HCT116 (cell line): ENCODE results near the gene HEPACAM2. TPM values are rescaled to one million over a fixed set of nuclear protein-coding genes. Genes with fewer than 3 reads are reported as not detected.

Experiments used
- ATAC-seq: fragments of 200-7000 bp; cut with Tn5 transposase; 2 replicates; pipeline ENCODE4 v1.9.1; 2020; ENCODE audit warnings: mild to moderate bottlenecking, moderate library complexity
- BruUV-seq: library from RNA; stranded (reverse); fragments of 400-500 nt; replicated peaks from 2 replicates; lab custom pipeline; 2021; lab: Mats Ljungman, UMichigan
- CTCF ChIA-PET: fragments of 300-600 bp; sonication (Branson Sonifier 250); formaldehyde crosslinking; loops from one replicate; lab custom pipeline; 2021; ENCODE audit warnings: antibody characterized with exemption; lab: Charles Lee
- POLR2A ChIA-PET: fragments of 300-600, 350-600 bp; sonication (Branson Sonifier 250); formaldehyde crosslinking; loops from one replicate; lab custom pipeline; 2021; ENCODE audit warnings: antibody characterized with exemption; lab: Charles Lee
- RAD21 ChIA-PET, 2 experiments: fragments of 300-600 bp; sonication (Branson Sonifier 250); formaldehyde crosslinking; loops; one replicate each; lab custom pipeline; 2023; ENCODE audit warnings: low total read pairs in 2 of 2; ENCODE audit not compliant: uncharacterized antibody in 2 of 2, unreplicated experiment in 2 of 2, low non-redundant PET in 1 of 2; lab: Charles Lee
- DNase-seq: peaks from one replicate; pipeline ENCODE4 v3.0.0-alpha.2; 2010; ENCODE audit warnings: low read depth, low spot score
- H2AFZ ChIP-seq: fragments of 200-600 bp; shearing (Covaris generic), sonication (generic); 2 replicates; pipeline ENCODE4 v1.6.1; 2017; ENCODE audit warnings: low read depth, mixed run types, mixed read lengths, antibody characterized with exemption, low read length; ENCODE audit not compliant: poor library complexity, severe bottlenecking
- H3K27ac ChIP-seq: 2 replicates; pipeline ENCODE4 v1.5.1; 2012; ENCODE audit warnings: low read depth, low read length
- H3K27me3 ChIP-seq: fragments of 200-600 bp; sonication (generic); 2 replicates; pipeline ENCODE4 v1.6.1; 2016; ENCODE audit warnings: mixed run types, low read length, mixed read lengths; ENCODE audit not compliant: insufficient read depth
- H3K36me3 ChIP-seq, 2 experiments: fragments of 200-500 bp in 1 of 2; fragments of 200-600 bp in 1 of 2; sonication (Bioruptor generic) in 1 of 2; sonication (generic) in 1 of 2; 2 replicates each; pipeline versions ENCODE4 v1.5.1 to v1.6.1; 2014 to 2016; ENCODE audit warnings: low read length in 2 of 2, inconsistent platforms in 1 of 2, mixed read lengths in 1 of 2, mixed run types in 1 of 2; ENCODE audit not compliant: insufficient read depth in 2 of 2, control insufficient read depth in 1 of 2
- H3K4me1 ChIP-seq, 2 experiments: fragments of 200-600 bp in 1 of 2; sonication (generic) in 1 of 2; 2 replicates each; pipeline versions ENCODE4 v1.5.1 to v1.6.1; 2012 to 2017; ENCODE audit warnings: low read length in 2 of 2, inconsistent platforms in 1 of 2, mild to moderate bottlenecking in 1 of 2, mixed read lengths in 1 of 2, mixed run types in 1 of 2, moderate library complexity in 1 of 2; ENCODE audit not compliant: insufficient read depth in 2 of 2, control insufficient read depth in 1 of 2
- H3K4me2 ChIP-seq: fragments of 200-600 bp; sonication (generic); 2 replicates; pipeline ENCODE4 v1.6.1; 2017; ENCODE audit warnings: mixed run types, low read length, mixed read lengths
- H3K4me3 ChIP-seq, 2 experiments: fragments of 200-600 bp in 1 of 2; sonication (generic) in 1 of 2; replicated peaks in 1 of 2; 2 replicates each; pipeline ENCODE4 v1.5.1; 2011 to 2016; ENCODE audit warnings: low read length in 2 of 2, control low read depth in 1 of 2, low read depth in 1 of 2, mild to moderate bottlenecking in 1 of 2, mixed read lengths in 1 of 2, mixed run types in 1 of 2
- H3K79me2 ChIP-seq: fragments of 200-600 bp; sonication (generic); 2 replicates; pipeline ENCODE4 v1.6.1; 2017; ENCODE audit warnings: mild to moderate bottlenecking, mixed run types, low read length, moderate library complexity, mixed read lengths; ENCODE audit not compliant: insufficient read depth
- H3K9ac ChIP-seq: fragments of 200-600 bp; sonication (generic); 2 replicates; pipeline ENCODE4 v1.6.1; 2016; ENCODE audit warnings: low read length, mixed read lengths
- H3K9me2 ChIP-seq: fragments of 200-600 bp; sonication (generic), shearing (Covaris generic); 2 replicates; pipeline ENCODE4 v1.6.1; 2017; ENCODE audit warnings: mixed run types, mild to moderate bottlenecking, moderate library complexity; ENCODE audit not compliant: insufficient read depth
- H3K9me3 ChIP-seq, 2 experiments: fragments of 200-500 bp in 1 of 2; fragments of 200-600 bp in 1 of 2; sonication (Bioruptor generic) in 1 of 2; sonication (generic) in 1 of 2; 2 replicates each; pipeline ENCODE4 v1.6.1; 2014 to 2017; ENCODE audit warnings: low read length in 2 of 2, mixed read lengths in 2 of 2, inconsistent platforms in 1 of 2, low read depth in 1 of 2, mild to moderate bottlenecking in 1 of 2, mixed run types in 1 of 2, moderate library complexity in 1 of 2; ENCODE audit not compliant: control insufficient read depth in 1 of 2, insufficient read depth in 1 of 2
- H4K20me1 ChIP-seq: fragments of 200-600 bp; sonication (generic), shearing (Covaris generic); 2 replicates; pipeline ENCODE4 v1.6.1; 2017; ENCODE audit warnings: mixed run types, mild to moderate bottlenecking, moderate library complexity; ENCODE audit not compliant: insufficient read depth
- CBX3 ChIP-seq: IDR thresholded peaks from 2 replicates; pipeline ENCODE4 v1.6.1; 2012; ENCODE audit warnings: low read depth
- CEBPB ChIP-seq: IDR thresholded peaks from 2 replicates; pipeline ENCODE4 v1.6.1; 2012; ENCODE audit warnings: low read depth
- EGR1 ChIP-seq: IDR thresholded peaks from 2 replicates; pipeline ENCODE4 v1.6.1; 2012; ENCODE audit warnings: low read depth
- ELF1 ChIP-seq: IDR thresholded peaks from 2 replicates; pipeline ENCODE4 v1.6.1; 2012; ENCODE audit warnings: low read depth, borderline replicate concordance
- EZH2 ChIP-seq: fragments of 200-600 bp; sonication (generic); IDR thresholded peaks from 2 replicates; pipeline ENCODE4 v1.6.1; 2017; ENCODE audit warnings: antibody characterized with exemption, mixed run types
- EZH2phosphoT487 ChIP-seq: fragments of 200-600 bp; IDR thresholded peaks from 2 replicates; pipeline ENCODE4 v1.6.1; 2018; ENCODE audit warnings: antibody characterized with exemption, borderline replicate concordance
- FOSL1 ChIP-seq: IDR thresholded peaks from 2 replicates; pipeline ENCODE4 v1.6.1; 2012; ENCODE audit warnings: low read depth
- MAX ChIP-seq: IDR thresholded peaks from 2 replicates; pipeline ENCODE4 v1.6.1; 2012
- POLR2AphosphoS5 ChIP-seq: IDR thresholded peaks from 2 replicates; pipeline ENCODE4 v1.6.1; 2011; ENCODE audit warnings: mild to moderate bottlenecking, low read depth, low read length, moderate library complexity
- SIN3A ChIP-seq: IDR thresholded peaks from 2 replicates; pipeline ENCODE4 v1.6.1; 2012; ENCODE audit warnings: low read depth
- SP1 ChIP-seq: IDR thresholded peaks from 2 replicates; pipeline ENCODE4 v1.6.1; 2012; ENCODE audit warnings: low read depth
- TCF7L2 ChIP-seq: IDR thresholded peaks from 2 replicates; pipeline ENCODE4 v1.7.0; 2011; ENCODE audit warnings: borderline replicate concordance, inconsistent platforms; ENCODE audit not compliant: insufficient read depth, insufficient read length; ENCODE audit errors: extremely low read depth
- YY1 ChIP-seq: IDR thresholded peaks from 2 replicates; pipeline ENCODE4 v1.6.1; 2011; ENCODE audit warnings: low read length, low read depth, moderate library complexity, mild to moderate bottlenecking; ENCODE audit not compliant: insufficient replicate concordance; ENCODE audit errors: extremely low read depth
- ZFX ChIP-seq: fragments of 450-650 bp; IDR thresholded peaks from 2 replicates; pipeline ENCODE4 v1.6.1; 2017
- ZNF274 ChIP-seq: fragments of 200-500 bp; sonication (Bioruptor generic); IDR thresholded peaks from 2 replicates; pipeline ENCODE4 v1.6.1; 2014; ENCODE audit warnings: mild to moderate bottlenecking, low read depth, low read length, inconsistent platforms
- intact Hi-C: fragments of 100-400 bp; cut with micrococcal nuclease; formaldehyde crosslinking; loops from 2 replicates; pipeline ENCODE4 v1.10.0; 2022
- total RNA-seq: library from RNA; stranded (reverse); gene quantifications from one replicate; pipeline ENCODE4 v1.2.1, GENCODE V29; 2021; ENCODE audit not compliant: unreplicated experiment
- TF ChIP-seq, protein P1 (sequence below): IDR thresholded peaks from 2 replicates; pipeline ENCODE4 v1.6.1; 2012; ENCODE audit warnings: low read depth

HEPACAM2 gene
- total RNA-seq, 1 experiment from 2014 or later = not detected

DNA sequence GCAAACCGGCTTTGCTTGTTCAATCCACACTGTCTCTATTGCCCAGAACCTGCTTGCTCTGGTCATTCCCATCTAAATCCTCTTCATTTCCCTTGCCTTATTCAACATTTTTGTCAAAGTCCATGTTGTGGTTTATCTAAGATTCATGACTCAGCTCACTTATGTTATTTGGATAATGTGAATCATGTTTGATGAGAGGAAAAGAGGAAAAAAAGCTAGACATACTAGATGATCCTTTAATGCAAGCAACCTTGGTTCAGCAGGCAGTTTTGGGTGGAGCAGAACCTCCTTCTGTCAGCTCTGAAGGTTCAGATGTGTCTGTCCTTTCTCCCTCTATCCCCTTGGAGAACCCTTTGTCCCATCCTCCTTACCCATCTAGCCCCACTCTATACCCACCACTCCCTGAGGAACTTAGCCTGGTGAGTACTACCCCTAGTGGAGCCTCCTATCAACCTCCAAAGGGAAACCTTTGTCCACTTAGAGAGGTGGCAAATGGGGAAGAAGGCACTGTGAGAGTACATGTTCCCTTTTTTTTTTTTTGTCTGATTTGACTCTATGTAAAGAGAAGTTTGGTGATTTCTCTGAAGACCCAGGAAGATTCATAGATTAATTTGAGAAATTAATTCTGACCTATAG, 76.0 kb downstream of the HEPACAM2 start:
- no peaks in the 10 kb centered on the region for H3K9me3 ChIP-seq
- no peak overlapping the region for H3K27ac ChIP-seq
- no peaks in the 10 kb centered on the region; the same call in none of the 2 replicates for H3K9me2 ChIP-seq
- TF ChIP-seq EZH2 (no peak), FOSL1 (no peak), POLR2AphosphoS5 (no peak), SP1 (no peak), ZNF274 (no peak), CBX3 (no peak), EZH2phosphoT487 (no peak), EGR1 (no peak), SIN3A (no peak), TCF7L2 (no peak), MAX (no peak), ZFX (no peak)
- TF ChIP-seq, all 23 proteins: peak for 0
- no peaks in the 10 kb centered on the region for H3K4me1 ChIP-seq
- no peaks in the 10 kb centered on the region for H4K20me1 ChIP-seq
- DNase-seq (no peak), ATAC-seq (no peak; the same call in 1 of the 2 replicates)
- intact Hi-C loops = no loop called here
- no peaks in the 10 kb centered on the region for H3K36me3 ChIP-seq
- H3K27me3 ChIP-seq = no peaks in the 10 kb centered on the region
- H3K4me2 ChIP-seq = no peak overlapping the region
- no TSS peak for BruUV-seq
- ChIA-PET CTCF (no interaction called here), RAD21 (no interaction called here), POLR2A (no interaction called here)
- H2AFZ ChIP-seq = no peak overlapping the region
- no peak overlapping the region for H3K4me3 ChIP-seq
- no peak overlapping the region for H3K9ac ChIP-seq
- no peaks in the 10 kb centered on the region for H3K79me2 ChIP-seq

GRCh38 chr7:93148727-93149126, 77.5 kb downstream of the HEPACAM2 start:
- no peak overlapping the region for H3K9ac ChIP-seq
- no peaks in the 10 kb centered on the region for H3K27me3 ChIP-seq
- DNase-seq (no peak), ATAC-seq (no peak)
- H3K9me2 ChIP-seq = no peaks in the 10 kb centered on the region; the same call in none of the 2 replicates
- no peak overlapping the region for H2AFZ ChIP-seq
- ChIA-PET CTCF (no interaction called here), POLR2A (no interaction called here), RAD21 (no interaction called here)
- H3K79me2 ChIP-seq = no peaks in the 10 kb centered on the region
- no peaks in the 10 kb centered on the region for H3K4me1 ChIP-seq
- H3K36me3 ChIP-seq = no peaks in the 10 kb centered on the region
- intact Hi-C loops = no loop called here
- no peaks in the 10 kb centered on the region for H3K9me3 ChIP-seq
- no peaks in the 10 kb centered on the region for H4K20me1 ChIP-seq
- H3K27ac ChIP-seq = no peak overlapping the region
- BruUV-seq = no TSS peak
- no peak overlapping the region for H3K4me3 ChIP-seq
- no peak overlapping the region for H3K4me2 ChIP-seq
- no peak for TF ChIP-seq ZFX
- TF ChIP-seq POLR2AphosphoS5 = no peak
- TF ChIP-seq MAX = no peak
- no peak for TF ChIP-seq EZH2phosphoT487
- TF ChIP-seq ELF1 = no peak
- no peak for TF ChIP-seq FOSL1
- no peak for TF ChIP-seq CBX3
- TF ChIP-seq CEBPB = no peak
- TF ChIP-seq, protein P1, sequence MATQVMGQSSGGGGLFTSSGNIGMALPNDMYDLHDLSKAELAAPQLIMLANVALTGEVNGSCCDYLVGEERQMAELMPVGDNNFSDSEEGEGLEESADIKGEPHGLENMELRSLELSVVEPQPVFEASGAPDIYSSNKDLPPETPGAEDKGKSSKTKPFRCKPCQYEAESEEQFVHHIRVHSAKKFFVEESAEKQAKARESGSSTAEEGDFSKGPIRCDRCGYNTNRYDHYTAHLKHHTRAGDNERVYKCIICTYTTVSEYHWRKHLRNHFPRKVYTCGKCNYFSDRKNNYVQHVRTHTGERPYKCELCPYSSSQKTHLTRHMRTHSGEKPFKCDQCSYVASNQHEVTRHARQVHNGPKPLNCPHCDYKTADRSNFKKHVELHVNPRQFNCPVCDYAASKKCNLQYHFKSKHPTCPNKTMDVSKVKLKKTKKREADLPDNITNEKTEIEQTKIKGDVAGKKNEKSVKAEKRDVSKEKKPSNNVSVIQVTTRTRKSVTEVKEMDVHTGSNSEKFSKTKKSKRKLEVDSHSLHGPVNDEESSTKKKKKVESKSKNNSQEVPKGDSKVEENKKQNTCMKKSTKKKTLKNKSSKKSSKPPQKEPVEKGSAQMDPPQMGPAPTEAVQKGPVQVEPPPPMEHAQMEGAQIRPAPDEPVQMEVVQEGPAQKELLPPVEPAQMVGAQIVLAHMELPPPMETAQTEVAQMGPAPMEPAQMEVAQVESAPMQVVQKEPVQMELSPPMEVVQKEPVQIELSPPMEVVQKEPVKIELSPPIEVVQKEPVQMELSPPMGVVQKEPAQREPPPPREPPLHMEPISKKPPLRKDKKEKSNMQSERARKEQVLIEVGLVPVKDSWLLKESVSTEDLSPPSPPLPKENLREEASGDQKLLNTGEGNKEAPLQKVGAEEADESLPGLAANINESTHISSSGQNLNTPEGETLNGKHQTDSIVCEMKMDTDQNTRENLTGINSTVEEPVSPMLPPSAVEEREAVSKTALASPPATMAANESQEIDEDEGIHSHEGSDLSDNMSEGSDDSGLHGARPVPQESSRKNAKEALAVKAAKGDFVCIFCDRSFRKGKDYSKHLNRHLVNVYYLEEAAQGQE = no peak
- TF ChIP-seq EZH2 = no peak
- no peak for TF ChIP-seq YY1
